C4-2B (cell line): ENCODE results near the gene VHLL.

Experiments used
- H3K27ac ChIP-seq: fragments of 450-650 bp; 2 replicates; pipeline ENCODE4 v1.5.1; 2017
- ZFX ChIP-seq: fragments of 450-650 bp; IDR thresholded peaks from 2 replicates; pipeline ENCODE4 v1.6.1; 2017
- TF ChIP-seq, protein P1 (sequence below): fragments of 450-650 bp; conservative IDR thresholded peaks from 2 replicates; pipeline ENCODE4 v1.5.1; 2017; ENCODE audit warnings: mild to moderate bottlenecking

The VHLL gene

GRCh38 chr1:156266051-156266450, 33.1 kb downstream of the VHLL start:
- TF ChIP-seq, protein P1, sequence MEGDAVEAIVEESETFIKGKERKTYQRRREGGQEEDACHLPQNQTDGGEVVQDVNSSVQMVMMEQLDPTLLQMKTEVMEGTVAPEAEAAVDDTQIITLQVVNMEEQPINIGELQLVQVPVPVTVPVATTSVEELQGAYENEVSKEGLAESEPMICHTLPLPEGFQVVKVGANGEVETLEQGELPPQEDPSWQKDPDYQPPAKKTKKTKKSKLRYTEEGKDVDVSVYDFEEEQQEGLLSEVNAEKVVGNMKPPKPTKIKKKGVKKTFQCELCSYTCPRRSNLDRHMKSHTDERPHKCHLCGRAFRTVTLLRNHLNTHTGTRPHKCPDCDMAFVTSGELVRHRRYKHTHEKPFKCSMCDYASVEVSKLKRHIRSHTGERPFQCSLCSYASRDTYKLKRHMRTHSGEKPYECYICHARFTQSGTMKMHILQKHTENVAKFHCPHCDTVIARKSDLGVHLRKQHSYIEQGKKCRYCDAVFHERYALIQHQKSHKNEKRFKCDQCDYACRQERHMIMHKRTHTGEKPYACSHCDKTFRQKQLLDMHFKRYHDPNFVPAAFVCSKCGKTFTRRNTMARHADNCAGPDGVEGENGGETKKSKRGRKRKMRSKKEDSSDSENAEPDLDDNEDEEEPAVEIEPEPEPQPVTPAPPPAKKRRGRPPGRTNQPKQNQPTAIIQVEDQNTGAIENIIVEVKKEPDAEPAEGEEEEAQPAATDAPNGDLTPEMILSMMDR: no peak
- no peak for TF ChIP-seq ZFX
- H3K27ac ChIP-seq: no peak overlapping the region

- TF ChIP-seq, protein P1: no peak
- H3K27ac ChIP-seq: no peak overlapping the region
Measured at GRCh38 chr1:156263288-156263655, 35.8 kb downstream of the VHLL start.

- no peak overlapping the region for H3K27ac ChIP-seq
Measured at GRCh38 chr1:156262461-156263287, 36.4 kb downstream of the VHLL start.

GRCh38 chr1:156260896-156261295, 38.2 kb downstream of the VHLL start:
- TF ChIP-seq, protein P1: no peak
- no peak for TF ChIP-seq ZFX
- no peak overlapping the region for H3K27ac ChIP-seq

More at GRCh38 chr1:156262461-156263287, 36.4 kb downstream of the VHLL start:
- no peak for TF ChIP-seq ZFX
- TF ChIP-seq, protein P1: no peak

GRCh38 chr1:156259805-156260204, 39.3 kb downstream of the VHLL start:
- H3K27ac ChIP-seq: no peak overlapping the region
- TF ChIP-seq, protein P1: no peak

GRCh38 chr1:156258859-156259258, 40.2 kb downstream of the VHLL start:
- no peak for TF ChIP-seq ZFX
- TF ChIP-seq, protein P1: no peak

GRCh38 chr1:156257711-156258110, 41.4 kb downstream of the VHLL start:
- TF ChIP-seq, protein P1: no peak
- TF ChIP-seq ZFX: no peak
- no peak overlapping the region for H3K27ac ChIP-seq

More at GRCh38 chr1:156258859-156259258, 40.2 kb downstream of the VHLL start:
- H3K27ac ChIP-seq: no peak overlapping the region
